ACC112 (cell line): ENCODE results near the gene MTCL1.

Experiments used
- H2AFZ ChIP-seq: fragments of 200-600 bp; sonication (generic); one replicate; pipeline ENCODE4 v1.6.0; 2017; ENCODE audit warnings: antibody characterized with exemption, low read length; ENCODE audit not compliant: unreplicated experiment
- H3K27ac ChIP-seq: fragments of 200-600 bp; sonication (generic); 2 replicates; pipeline ENCODE4 v1.5.1; 2014; ENCODE audit warnings: low read depth, mild to moderate bottlenecking, antibody characterized with exemption, low read length, moderate library complexity
- H3K27me3 ChIP-seq: fragments of 200-600 bp; sonication (generic); 2 replicates; pipeline ENCODE4 v1.6.1; 2014; ENCODE audit warnings: mild to moderate bottlenecking, antibody characterized with exemption, low read length, moderate library complexity, mixed read lengths; ENCODE audit not compliant: insufficient read depth
- H3K36me3 ChIP-seq: fragments of 200-600 bp; sonication (generic); 2 replicates; pipeline ENCODE4 v1.6.1; 2016; ENCODE audit warnings: mild to moderate bottlenecking, antibody characterized with exemption, low read length, moderate library complexity, mixed read lengths; ENCODE audit not compliant: insufficient read depth
- H3K4me1 ChIP-seq: fragments of 200-600 bp; sonication (generic); one replicate; pipeline ENCODE4 v1.6.1; 2016; ENCODE audit warnings: low read length, mixed read lengths; ENCODE audit not compliant: insufficient read depth, unreplicated experiment, control insufficient read depth
- H3K4me3 ChIP-seq: fragments of 200-600 bp; sonication (generic); 2 replicates; pipeline ENCODE4 v1.5.1; 2014; ENCODE audit warnings: mild to moderate bottlenecking, low read depth, low read length
- H3K79me2 ChIP-seq: fragments of 200-600 bp; sonication (generic); one replicate; pipeline ENCODE4 v1.6.0; 2016; ENCODE audit warnings: low read length; ENCODE audit not compliant: control insufficient read depth, unreplicated experiment, insufficient read depth

MTCL1 gene

GRCh38 chr18:8881103-8881502, 175.7 kb downstream of the MTCL1 start:
- H3K27me3 ChIP-seq: no peaks in the 10 kb centered on the region
- no peaks in the 10 kb centered on the region for H3K79me2 ChIP-seq
- no peaks in the 10 kb centered on the region for H3K4me1 ChIP-seq
- no peaks in the 10 kb centered on the region for H3K36me3 ChIP-seq
- H3K4me3 ChIP-seq: no peak overlapping the region
- no peak overlapping the region for H3K27ac ChIP-seq
- H2AFZ ChIP-seq: no peak overlapping the region
